MM.1S (cell line): ENCODE measurements around the gene SEC22C.

Source experiments
- CTCF ChIP-seq: fragments of 300-600 bp; sonication (generic); IDR thresholded peaks from 2 replicates; pipeline ENCODE4 v1.5.1; 2016; ENCODE audit warnings: antibody characterized with exemption, low read length, mixed read lengths
- EZH2phosphoT487 ChIP-seq: fragments of 300-600 bp; sonication (generic); IDR thresholded peaks from 2 replicates; pipeline ENCODE4 v1.6.1; 2018; ENCODE audit warnings: antibody characterized with exemption, low read length

GRCh38 chr3:42507761-42508335 is 73.9 kb downstream of the SEC22C start:
- TF ChIP-seq CTCF = no peak
- no peak for TF ChIP-seq EZH2phosphoT487
